Vagina (tissue), 2 donors: ENCODE measurements around the gene DFFB. TPM values are rescaled to one million over a fixed set of nuclear protein-coding genes. Genes with fewer than 3 reads are reported as not detected.

Experiments
- DNase-seq, 2 donors: peaks; one replicate each; pipeline ENCODE4 v3.0.0-alpha.2; 2017; ENCODE audit errors: extremely low spot score in 2 of 2
- H3K27ac ChIP-seq: fragments of 200-600 bp; sonication (generic); one replicate; pipeline ENCODE4 v1.5.1; 2019
- H3K27me3 ChIP-seq: fragments of 200-600 bp; sonication (generic); one replicate; pipeline ENCODE4 v1.5.1; 2019
- H3K36me3 ChIP-seq, 2 donors: fragments of 200-600 bp; sonication (generic); one replicate each; pipeline ENCODE4 v1.5.1; 2017 to 2019
- H3K4me1 ChIP-seq: fragments of 200-600 bp; sonication (generic); one replicate; pipeline ENCODE4 v1.5.1; 2019
- H3K4me3 ChIP-seq, 2 donors: fragments of 200-600 bp; sonication (generic); 1 replicate in 1 of 2; 2 replicates in 1 of 2; pipeline ENCODE4 v1.5.1; 2016 to 2019
- H3K9me3 ChIP-seq: fragments of 200-600 bp; sonication (generic); one replicate; pipeline ENCODE4 v1.5.1; 2019
- POLR2A ChIP-seq, 2 donors: fragments of 450-650 bp; IDR thresholded peaks; one replicate each; pipeline ENCODE4 v1.6.1; 2017; ENCODE audit warnings: antibody characterized with exemption in 2 of 2, mild to moderate bottlenecking in 2 of 2, moderate library complexity in 2 of 2
- POLR2AphosphoS5 ChIP-seq, 2 donors: sonication (generic); formaldehyde crosslinking; IDR thresholded peaks; one replicate each; pipeline ENCODE4 v1.9.0; 2017; ENCODE audit warnings: antibody characterized with exemption in 2 of 2, mild to moderate bottlenecking in 2 of 2, low read depth in 1 of 2; ENCODE audit not compliant: insufficient read depth in 1 of 2
- intact Hi-C: fragments of 100-400 bp; cut with DNase I; formaldehyde crosslinking; loops from one replicate; pipeline ENCODE4 v1.15.1; 2023
- total RNA-seq: library from RNA; depleted of rRNA; stranded (reverse); fragments of >200 nt; gene quantifications from one replicate; pipeline ENCODE4 v1.2.3, GENCODE V29; 2016
- TF ChIP-seq, protein P1 (sequence below), 3 experiments: fragments of 450-650 bp in 2 of 3; fragments of 200-600 bp in 1 of 3; sonication (generic) in 1 of 3; IDR thresholded peaks; one replicate each; pipeline ENCODE4 v1.5.1; 2017 to 2019; ENCODE audit warnings: antibody characterized with exemption in 3 of 3, mild to moderate bottlenecking in 2 of 3, moderate library complexity in 2 of 3

Gene DFFB
- total RNA-seq, 1 donor from 2014 or later = 8.8 TPM

DNA sequence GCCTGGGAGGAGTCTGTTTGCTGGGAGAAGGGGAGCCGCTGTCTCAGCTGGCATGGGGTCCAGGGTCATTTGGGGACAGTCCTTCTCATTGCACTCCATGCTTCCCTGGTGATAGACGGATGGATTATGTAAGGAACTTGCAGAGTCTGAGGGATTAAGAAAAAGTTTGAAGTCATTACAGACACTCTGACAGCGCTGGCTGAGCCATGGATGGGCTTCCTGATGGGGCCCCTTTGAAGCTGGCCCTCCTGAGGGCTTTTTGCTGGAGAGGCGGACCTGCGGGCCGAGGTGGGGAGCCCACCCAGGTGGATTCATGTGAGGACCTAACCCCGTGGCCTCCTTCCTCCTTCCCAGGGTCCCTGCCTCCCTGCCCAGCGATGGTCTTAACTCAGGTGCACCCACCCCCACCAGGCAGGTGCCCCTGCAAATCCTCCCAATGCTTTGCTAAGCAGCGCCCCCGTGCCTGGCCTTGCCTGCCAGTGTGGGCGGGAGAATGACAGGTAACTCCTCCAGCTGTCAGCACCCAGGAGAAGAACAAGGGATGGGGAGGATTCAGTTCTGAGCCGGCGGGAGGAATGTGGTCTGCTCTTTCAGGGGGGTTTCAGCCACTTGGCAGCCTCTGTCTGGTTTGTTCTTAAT, 67.0 kb downstream of the DFFB start:
- Histone ChIP-seq H3K27me3 (no peaks in the 10 kb centered on the region), H3K4me1 (no peaks in the 10 kb centered on the region)
- intact Hi-C loops = no loop called here

DNA sequence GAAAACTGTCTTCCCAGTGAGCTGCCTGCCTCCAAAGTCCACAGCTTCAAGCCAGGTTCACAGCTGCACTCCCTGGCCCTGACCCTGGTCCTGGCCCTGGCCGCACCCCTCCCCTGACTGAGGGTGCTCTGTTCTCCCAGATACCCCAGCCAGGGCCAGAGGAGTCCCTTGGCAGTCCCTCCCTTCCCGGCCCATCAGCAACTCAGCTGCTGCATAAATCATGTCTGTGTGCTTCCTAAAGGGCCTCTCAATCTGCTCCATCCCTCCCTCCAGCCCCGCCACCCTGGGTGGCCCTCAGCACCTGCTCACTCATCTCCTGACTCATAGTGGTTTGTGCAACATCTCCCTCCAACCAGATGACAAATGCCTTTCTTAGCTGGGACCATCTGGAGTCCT, 67.5 kb downstream of the DFFB start:
- intact Hi-C loops = no loop called here
- H3K36me3 ChIP-seq = no peaks in the 10 kb centered on the region
- TF ChIP-seq, protein P1, sequence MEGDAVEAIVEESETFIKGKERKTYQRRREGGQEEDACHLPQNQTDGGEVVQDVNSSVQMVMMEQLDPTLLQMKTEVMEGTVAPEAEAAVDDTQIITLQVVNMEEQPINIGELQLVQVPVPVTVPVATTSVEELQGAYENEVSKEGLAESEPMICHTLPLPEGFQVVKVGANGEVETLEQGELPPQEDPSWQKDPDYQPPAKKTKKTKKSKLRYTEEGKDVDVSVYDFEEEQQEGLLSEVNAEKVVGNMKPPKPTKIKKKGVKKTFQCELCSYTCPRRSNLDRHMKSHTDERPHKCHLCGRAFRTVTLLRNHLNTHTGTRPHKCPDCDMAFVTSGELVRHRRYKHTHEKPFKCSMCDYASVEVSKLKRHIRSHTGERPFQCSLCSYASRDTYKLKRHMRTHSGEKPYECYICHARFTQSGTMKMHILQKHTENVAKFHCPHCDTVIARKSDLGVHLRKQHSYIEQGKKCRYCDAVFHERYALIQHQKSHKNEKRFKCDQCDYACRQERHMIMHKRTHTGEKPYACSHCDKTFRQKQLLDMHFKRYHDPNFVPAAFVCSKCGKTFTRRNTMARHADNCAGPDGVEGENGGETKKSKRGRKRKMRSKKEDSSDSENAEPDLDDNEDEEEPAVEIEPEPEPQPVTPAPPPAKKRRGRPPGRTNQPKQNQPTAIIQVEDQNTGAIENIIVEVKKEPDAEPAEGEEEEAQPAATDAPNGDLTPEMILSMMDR (IDR thresholded peaks at IDR 0.05) = no peak
- no peak for TF ChIP-seq POLR2A (IDR thresholded peaks at IDR 0.05)
- no peak for TF ChIP-seq POLR2AphosphoS5 (IDR thresholded peaks at IDR 0.05; ENCODE audit: insufficient read depth in 1 of 2, low read depth in 1 of 2)
- H3K27me3 ChIP-seq = no peaks in the 10 kb centered on the region
- DNase-seq = no peak
- no peak overlapping the region for H3K4me3 ChIP-seq
- no peaks in the 10 kb centered on the region for H3K9me3 ChIP-seq
- no peak overlapping the region for H3K27ac ChIP-seq
- no peaks in the 10 kb centered on the region for H3K4me1 ChIP-seq

More for the DNA sequence above, 67.0 kb downstream of the DFFB start:
- H3K4me3 ChIP-seq = no peak overlapping the region
- no peaks in the 10 kb centered on the region for H3K36me3 ChIP-seq
- H3K9me3 ChIP-seq = no peaks in the 10 kb centered on the region
- no peak overlapping the region for H3K27ac ChIP-seq
- DNase-seq = no peak
- TF ChIP-seq, protein P1 (IDR thresholded peaks at IDR 0.05) = no peak
- no peak for TF ChIP-seq POLR2A (IDR thresholded peaks at IDR 0.05)
- no peak for TF ChIP-seq POLR2AphosphoS5 (IDR thresholded peaks at IDR 0.05; ENCODE audit: insufficient read depth in 1 of 2, low read depth in 1 of 2)

GRCh38 chr1:3925256-3925655, 68.0 kb downstream of the DFFB start:
- intact Hi-C loops = no loop called here
- Histone ChIP-seq H3K27me3 (no peaks in the 10 kb centered on the region), H3K36me3 (no peaks in the 10 kb centered on the region), H3K27ac (no peak overlapping the region), H3K4me1 (no peaks in the 10 kb centered on the region), H3K9me3 (no peaks in the 10 kb centered on the region), H3K4me3 (no peak overlapping the region)
- TF ChIP-seq, protein P1 (IDR thresholded peaks at IDR 0.05) = no peak
- TF ChIP-seq POLR2A (IDR thresholded peaks at IDR 0.05) (no peak), POLR2AphosphoS5 (IDR thresholded peaks at IDR 0.05; ENCODE audit: insufficient read depth in 1 of 2, low read depth in 1 of 2) (no peak)
- no peak for DNase-seq

- Histone ChIP-seq H3K9me3 (no peaks in the 10 kb centered on the region), H3K27ac (no peak overlapping the region), H3K4me3 (no peak overlapping the region), H3K27me3 (no peaks in the 10 kb centered on the region), H3K4me1 (no peaks in the 10 kb centered on the region), H3K36me3 (no peaks in the 10 kb centered on the region)
- DNase-seq = no peak
- TF ChIP-seq POLR2AphosphoS5 (IDR thresholded peaks at IDR 0.05; ENCODE audit: insufficient read depth in 1 of 2, low read depth in 1 of 2) = no peak
- TF ChIP-seq, protein P1 (IDR thresholded peaks at IDR 0.05) = no peak
- no peak for TF ChIP-seq POLR2A (IDR thresholded peaks at IDR 0.05)
- intact Hi-C loops = no loop called here
Measured at GRCh38 chr1:3925762-3926161, 68.5 kb downstream of the DFFB start.

DNA sequence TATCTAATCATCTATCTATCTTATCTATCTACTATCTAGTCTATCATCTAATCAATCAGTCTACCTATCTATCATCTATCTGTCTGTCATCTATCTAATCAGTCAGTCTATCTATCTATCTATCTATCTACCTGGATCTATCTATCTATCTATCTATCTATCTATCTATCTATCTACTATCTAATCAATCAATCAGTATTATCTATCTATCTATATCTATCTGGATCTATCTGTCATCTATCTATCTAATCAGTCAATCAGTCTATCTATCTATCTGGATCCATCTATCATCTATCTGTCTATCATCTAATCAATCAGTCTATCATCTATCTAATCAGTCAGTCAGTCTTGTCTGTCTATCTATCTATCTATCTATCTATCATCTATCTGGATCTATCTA, 69.7 kb downstream of the DFFB start:
- no peak overlapping the region for H3K4me3 ChIP-seq
- no peak for DNase-seq
- no peaks in the 10 kb centered on the region for H3K9me3 ChIP-seq
- TF ChIP-seq POLR2AphosphoS5 (IDR thresholded peaks at IDR 0.05; ENCODE audit: insufficient read depth in 1 of 2, low read depth in 1 of 2) (no peak), POLR2A (IDR thresholded peaks at IDR 0.05) (no peak)
- TF ChIP-seq, protein P1 (IDR thresholded peaks at IDR 0.05) = no peak
- intact Hi-C loops = no loop called here
- no peak overlapping the region for H3K27ac ChIP-seq
- H3K27me3 ChIP-seq = no peaks in the 10 kb centered on the region
- H3K4me1 ChIP-seq = no peaks in the 10 kb centered on the region
- no peaks in the 10 kb centered on the region for H3K36me3 ChIP-seq
